K562 (cell line): Measurements from ENCODE around the gene IL24. TPM values are rescaled to one million over a fixed set of nuclear protein-coding genes. Genes with fewer than 3 reads are reported as not detected.

Source experiments
- ERF ChIP-seq: fragments of 450-650 bp; formaldehyde crosslinking; IDR thresholded peaks from 2 replicates; pipeline ENCODE4 v1.4.0; 2020; ENCODE audit warnings: mild to moderate bottlenecking, mixed read lengths
- JUND ChIP-seq, 2 experiments: IDR thresholded peaks; 2 replicates in 1 of 2; 3 replicates in 1 of 2; pipeline ENCODE4 v1.6.1; 2011; ENCODE audit warnings: borderline replicate concordance in 2 of 2, low read depth in 2 of 2, low read length in 2 of 2, improper control_type of control experiment in 1 of 2, missing biosample characterization in 1 of 2, missing genetic modification characterization in 1 of 2, missing genetic modification reagents in 1 of 2
- RB1 ChIP-seq: fragments of 450-650 bp; IDR thresholded peaks from 2 replicates; pipeline ENCODE4 v1.6.1; 2017; ENCODE audit warnings: low read depth, mild to moderate bottlenecking
- ZNF282 ChIP-seq: sonication (generic); formaldehyde crosslinking; IDR thresholded peaks from 2 replicates; pipeline ENCODE4 v1.8.1; 2023; ENCODE audit warnings: missing genetic modification reagents
- ZNF408 ChIP-seq: fragments of 250-450 bp; sonication (Bioruptor Pico); IDR thresholded peaks from 2 replicates; pipeline ENCODE4 v1.4.0; 2020; ENCODE audit warnings: low read depth, mild to moderate bottlenecking, moderate library complexity
- polyA plus RNA-seq, 8 experiments: library from polyadenylated mRNA; depleted of rRNA in 4 of 8; stranded (reverse) in 5 of 8; unstranded in 3 of 8; fragments of >200 nt; fragmentation: Nextera tagmentation in 2 of 8; fragmentation: Illumina TruSeq in 1 of 8; extraction: Ambion mirVana in 2 of 8; extraction: Trizol in 1 of 8; gene quantifications; 2 replicates each; pipeline versions ENCODE4 v1.2.1 to v1.2.3, GENCODE V29; 2011 to 2014; ENCODE audit warnings: inconsistent platforms in 1 of 8, missing spikeins in 1 of 8
- total RNA-seq, 7 experiments: library from RNA; depleted of rRNA in 6 of 7; stranded (reverse); fragments of >200 nt in 6 of 7; fragmentation: Illumina TruSeq in 2 of 7; extraction: Trizol in 2 of 7; gene quantifications; 2 replicates each; pipeline versions ENCODE4 v1.2.1 to v1.2.3, GENCODE V29; 2011 to 2021; ENCODE audit warnings: low replicate concordance in 1 of 7
- TF ChIP-seq, protein P1 (sequence below): sonication (generic); formaldehyde crosslinking; IDR thresholded peaks from 2 replicates; pipeline ENCODE4 v1.8.0; 2022; ENCODE audit warnings: mild to moderate bottlenecking, missing genetic modification reagents
- TF ChIP-seq, protein P2 (sequence below): fragments of 250-450 bp; sonication (Bioruptor Pico); IDR thresholded peaks from 2 replicates; pipeline ENCODE4 v1.5.0; 2020; ENCODE audit warnings: mild to moderate bottlenecking
- TF ChIP-seq, protein P3 (sequence below): fragments of 200-600 bp; sonication (generic); IDR thresholded peaks from one replicate; pipeline ENCODE4 v1.6.1; 2012; ENCODE audit warnings: mild to moderate bottlenecking, low read depth, low read length, inconsistent platforms

Gene IL24
- total and polyA plus RNA-seq, 9 of the 15 experiments (the other 6 are each of a cell fraction or from before 2014, with no cell fraction given) = 0.04 to 0.19 TPM; not detected in 7

DNA sequence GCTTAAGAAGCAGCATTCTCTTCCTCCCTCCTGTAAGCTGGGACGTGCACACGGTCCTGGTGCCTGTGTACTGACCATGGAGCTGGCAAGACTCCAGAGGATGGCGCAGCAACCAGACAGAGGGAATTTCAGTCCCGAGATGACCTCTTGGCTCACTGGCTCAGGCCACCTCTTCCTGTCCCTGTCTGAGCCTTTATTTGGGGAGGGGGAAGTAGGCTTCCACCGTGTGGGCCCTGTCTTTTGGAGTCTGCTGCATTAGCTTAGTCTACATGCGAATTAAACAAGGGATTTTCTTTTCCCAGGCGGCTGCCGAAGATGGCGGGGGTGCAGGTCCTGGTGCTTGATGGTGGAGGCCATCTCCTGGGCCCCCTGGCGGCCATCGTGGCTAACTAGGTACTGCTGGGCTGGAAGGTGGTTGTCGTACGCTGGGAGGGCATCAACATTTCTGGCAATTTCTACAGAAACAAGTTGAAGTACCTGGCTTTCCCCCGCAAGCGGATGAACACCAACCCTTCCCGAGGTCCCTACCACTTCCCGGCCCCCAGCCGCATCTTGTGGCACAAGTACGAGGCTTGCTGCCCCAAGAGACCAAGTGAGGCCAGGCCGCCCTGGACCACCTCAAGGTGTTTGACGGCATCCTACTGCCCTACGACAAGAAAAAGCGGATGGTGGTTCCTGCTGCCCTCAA, 10.2 kb downstream of the IL24 start (continued):
- TF ChIP-seq, protein P1, sequence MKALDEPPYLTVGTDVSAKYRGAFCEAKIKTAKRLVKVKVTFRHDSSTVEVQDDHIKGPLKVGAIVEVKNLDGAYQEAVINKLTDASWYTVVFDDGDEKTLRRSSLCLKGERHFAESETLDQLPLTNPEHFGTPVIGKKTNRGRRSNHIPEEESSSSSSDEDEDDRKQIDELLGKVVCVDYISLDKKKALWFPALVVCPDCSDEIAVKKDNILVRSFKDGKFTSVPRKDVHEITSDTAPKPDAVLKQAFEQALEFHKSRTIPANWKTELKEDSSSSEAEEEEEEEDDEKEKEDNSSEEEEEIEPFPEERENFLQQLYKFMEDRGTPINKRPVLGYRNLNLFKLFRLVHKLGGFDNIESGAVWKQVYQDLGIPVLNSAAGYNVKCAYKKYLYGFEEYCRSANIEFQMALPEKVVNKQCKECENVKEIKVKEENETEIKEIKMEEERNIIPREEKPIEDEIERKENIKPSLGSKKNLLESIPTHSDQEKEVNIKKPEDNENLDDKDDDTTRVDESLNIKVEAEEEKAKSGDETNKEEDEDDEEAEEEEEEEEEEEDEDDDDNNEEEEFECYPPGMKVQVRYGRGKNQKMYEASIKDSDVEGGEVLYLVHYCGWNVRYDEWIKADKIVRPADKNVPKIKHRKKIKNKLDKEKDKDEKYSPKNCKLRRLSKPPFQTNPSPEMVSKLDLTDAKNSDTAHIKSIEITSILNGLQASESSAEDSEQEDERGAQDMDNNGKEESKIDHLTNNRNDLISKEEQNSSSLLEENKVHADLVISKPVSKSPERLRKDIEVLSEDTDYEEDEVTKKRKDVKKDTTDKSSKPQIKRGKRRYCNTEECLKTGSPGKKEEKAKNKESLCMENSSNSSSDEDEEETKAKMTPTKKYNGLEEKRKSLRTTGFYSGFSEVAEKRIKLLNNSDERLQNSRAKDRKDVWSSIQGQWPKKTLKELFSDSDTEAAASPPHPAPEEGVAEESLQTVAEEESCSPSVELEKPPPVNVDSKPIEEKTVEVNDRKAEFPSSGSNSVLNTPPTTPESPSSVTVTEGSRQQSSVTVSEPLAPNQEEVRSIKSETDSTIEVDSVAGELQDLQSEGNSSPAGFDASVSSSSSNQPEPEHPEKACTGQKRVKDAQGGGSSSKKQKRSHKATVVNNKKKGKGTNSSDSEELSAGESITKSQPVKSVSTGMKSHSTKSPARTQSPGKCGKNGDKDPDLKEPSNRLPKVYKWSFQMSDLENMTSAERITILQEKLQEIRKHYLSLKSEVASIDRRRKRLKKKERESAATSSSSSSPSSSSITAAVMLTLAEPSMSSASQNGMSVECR (CRISPR knock-in tag) = 0 out of 2 replicates have a peak, but pooled peaks have one; percentile 41
- TF ChIP-seq ZNF408 (CRISPR knock-in tag) = no peak
- TF ChIP-seq ERF (CRISPR knock-in tag) = peak; percentile 89; the same call in 1 of the 2 replicates
- TF ChIP-seq JUND (IDR thresholded peaks at IDR 0.05; ENCODE audit: borderline replicate concordance, low read depth, low read length) = peak; percentile 59
- TF ChIP-seq JUND (tag; IDR thresholded peaks at IDR 0.05; ENCODE audit: borderline replicate concordance, low read depth, low read length) = no peak
- TF ChIP-seq ZNF282 (CRISPR knock-in tag) = no peak
- TF ChIP-seq, protein P2, sequence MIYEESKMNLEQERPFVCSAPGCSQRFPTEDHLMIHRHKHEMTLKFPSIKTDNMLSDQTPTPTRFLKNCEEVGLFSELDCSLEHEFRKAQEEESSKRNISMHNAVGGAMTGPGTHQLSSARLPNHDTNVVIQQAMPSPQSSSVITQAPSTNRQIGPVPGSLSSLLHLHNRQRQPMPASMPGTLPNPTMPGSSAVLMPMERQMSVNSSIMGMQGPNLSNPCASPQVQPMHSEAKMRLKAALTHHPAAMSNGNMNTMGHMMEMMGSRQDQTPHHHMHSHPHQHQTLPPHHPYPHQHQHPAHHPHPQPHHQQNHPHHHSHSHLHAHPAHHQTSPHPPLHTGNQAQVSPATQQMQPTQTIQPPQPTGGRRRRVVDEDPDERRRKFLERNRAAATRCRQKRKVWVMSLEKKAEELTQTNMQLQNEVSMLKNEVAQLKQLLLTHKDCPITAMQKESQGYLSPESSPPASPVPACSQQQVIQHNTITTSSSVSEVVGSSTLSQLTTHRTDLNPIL = no peak
- TF ChIP-seq, protein P3, sequence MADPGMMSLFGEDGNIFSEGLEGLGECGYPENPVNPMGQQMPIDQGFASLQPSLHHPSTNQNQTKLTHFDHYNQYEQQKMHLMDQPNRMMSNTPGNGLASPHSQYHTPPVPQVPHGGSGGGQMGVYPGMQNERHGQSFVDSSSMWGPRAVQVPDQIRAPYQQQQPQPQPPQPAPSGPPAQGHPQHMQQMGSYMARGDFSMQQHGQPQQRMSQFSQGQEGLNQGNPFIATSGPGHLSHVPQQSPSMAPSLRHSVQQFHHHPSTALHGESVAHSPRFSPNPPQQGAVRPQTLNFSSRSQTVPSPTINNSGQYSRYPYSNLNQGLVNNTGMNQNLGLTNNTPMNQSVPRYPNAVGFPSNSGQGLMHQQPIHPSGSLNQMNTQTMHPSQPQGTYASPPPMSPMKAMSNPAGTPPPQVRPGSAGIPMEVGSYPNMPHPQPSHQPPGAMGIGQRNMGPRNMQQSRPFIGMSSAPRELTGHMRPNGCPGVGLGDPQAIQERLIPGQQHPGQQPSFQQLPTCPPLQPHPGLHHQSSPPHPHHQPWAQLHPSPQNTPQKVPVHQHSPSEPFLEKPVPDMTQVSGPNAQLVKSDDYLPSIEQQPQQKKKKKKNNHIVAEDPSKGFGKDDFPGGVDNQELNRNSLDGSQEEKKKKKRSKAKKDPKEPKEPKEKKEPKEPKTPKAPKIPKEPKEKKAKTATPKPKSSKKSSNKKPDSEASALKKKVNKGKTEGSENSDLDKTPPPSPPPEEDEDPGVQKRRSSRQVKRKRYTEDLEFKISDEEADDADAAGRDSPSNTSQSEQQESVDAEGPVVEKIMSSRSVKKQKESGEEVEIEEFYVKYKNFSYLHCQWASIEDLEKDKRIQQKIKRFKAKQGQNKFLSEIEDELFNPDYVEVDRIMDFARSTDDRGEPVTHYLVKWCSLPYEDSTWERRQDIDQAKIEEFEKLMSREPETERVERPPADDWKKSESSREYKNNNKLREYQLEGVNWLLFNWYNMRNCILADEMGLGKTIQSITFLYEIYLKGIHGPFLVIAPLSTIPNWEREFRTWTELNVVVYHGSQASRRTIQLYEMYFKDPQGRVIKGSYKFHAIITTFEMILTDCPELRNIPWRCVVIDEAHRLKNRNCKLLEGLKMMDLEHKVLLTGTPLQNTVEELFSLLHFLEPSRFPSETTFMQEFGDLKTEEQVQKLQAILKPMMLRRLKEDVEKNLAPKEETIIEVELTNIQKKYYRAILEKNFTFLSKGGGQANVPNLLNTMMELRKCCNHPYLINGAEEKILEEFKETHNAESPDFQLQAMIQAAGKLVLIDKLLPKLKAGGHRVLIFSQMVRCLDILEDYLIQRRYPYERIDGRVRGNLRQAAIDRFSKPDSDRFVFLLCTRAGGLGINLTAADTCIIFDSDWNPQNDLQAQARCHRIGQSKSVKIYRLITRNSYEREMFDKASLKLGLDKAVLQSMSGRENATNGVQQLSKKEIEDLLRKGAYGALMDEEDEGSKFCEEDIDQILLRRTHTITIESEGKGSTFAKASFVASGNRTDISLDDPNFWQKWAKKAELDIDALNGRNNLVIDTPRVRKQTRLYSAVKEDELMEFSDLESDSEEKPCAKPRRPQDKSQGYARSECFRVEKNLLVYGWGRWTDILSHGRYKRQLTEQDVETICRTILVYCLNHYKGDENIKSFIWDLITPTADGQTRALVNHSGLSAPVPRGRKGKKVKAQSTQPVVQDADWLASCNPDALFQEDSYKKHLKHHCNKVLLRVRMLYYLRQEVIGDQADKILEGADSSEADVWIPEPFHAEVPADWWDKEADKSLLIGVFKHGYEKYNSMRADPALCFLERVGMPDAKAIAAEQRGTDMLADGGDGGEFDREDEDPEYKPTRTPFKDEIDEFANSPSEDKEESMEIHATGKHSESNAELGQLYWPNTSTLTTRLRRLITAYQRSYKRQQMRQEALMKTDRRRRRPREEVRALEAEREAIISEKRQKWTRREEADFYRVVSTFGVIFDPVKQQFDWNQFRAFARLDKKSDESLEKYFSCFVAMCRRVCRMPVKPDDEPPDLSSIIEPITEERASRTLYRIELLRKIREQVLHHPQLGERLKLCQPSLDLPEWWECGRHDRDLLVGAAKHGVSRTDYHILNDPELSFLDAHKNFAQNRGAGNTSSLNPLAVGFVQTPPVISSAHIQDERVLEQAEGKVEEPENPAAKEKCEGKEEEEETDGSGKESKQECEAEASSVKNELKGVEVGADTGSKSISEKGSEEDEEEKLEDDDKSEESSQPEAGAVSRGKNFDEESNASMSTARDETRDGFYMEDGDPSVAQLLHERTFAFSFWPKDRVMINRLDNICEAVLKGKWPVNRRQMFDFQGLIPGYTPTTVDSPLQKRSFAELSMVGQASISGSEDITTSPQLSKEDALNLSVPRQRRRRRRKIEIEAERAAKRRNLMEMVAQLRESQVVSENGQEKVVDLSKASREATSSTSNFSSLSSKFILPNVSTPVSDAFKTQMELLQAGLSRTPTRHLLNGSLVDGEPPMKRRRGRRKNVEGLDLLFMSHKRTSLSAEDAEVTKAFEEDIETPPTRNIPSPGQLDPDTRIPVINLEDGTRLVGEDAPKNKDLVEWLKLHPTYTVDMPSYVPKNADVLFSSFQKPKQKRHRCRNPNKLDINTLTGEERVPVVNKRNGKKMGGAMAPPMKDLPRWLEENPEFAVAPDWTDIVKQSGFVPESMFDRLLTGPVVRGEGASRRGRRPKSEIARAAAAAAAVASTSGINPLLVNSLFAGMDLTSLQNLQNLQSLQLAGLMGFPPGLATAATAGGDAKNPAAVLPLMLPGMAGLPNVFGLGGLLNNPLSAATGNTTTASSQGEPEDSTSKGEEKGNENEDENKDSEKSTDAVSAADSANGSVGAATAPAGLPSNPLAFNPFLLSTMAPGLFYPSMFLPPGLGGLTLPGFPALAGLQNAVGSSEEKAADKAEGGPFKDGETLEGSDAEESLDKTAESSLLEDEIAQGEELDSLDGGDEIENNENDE = no peak
- peak; percentile 62; the same call in 1 of the 2 replicates for TF ChIP-seq RB1
